ENCODE results near the gene RPIA.

RPIA gene

GRCh38 chr2:88684519-88684918 is 7.0 kb upstream of the RPIA start:
- DNase-seq (ENCODE audit: low read depth): no peak

- no peak for DNase-seq (ENCODE audit: low read depth)
Measured at GRCh38 chr2:88686320-88686719, 5.2 kb upstream of the RPIA start.

GRCh38 chr2:88687384-88687783 is 4.1 kb upstream of the RPIA start:
- DNase-seq (ENCODE audit: low read depth): no peak

- peak; percentile 20 for DNase-seq (ENCODE audit: low read depth)
Measured at GRCh38 chr2:88690591-88691338, 708 bp upstream of the RPIA start.

GRCh38 chr2:88692187-88692586 is 714 bp downstream of the RPIA start:
- peak; percentile 7 for DNase-seq (ENCODE audit: low read depth)

GRCh38 chr2:88693911-88694414 is 2.5 kb downstream of the RPIA start:
- no peak for DNase-seq (ENCODE audit: low read depth)

GRCh38 chr2:88696611-88697010 is 5.1 kb downstream of the RPIA start:
- no peak for DNase-seq (ENCODE audit: low read depth)

- DNase-seq (ENCODE audit: low read depth): no peak
Measured at GRCh38 chr2:88697370-88698026, 6.0 kb downstream of the RPIA start.

- no peak for DNase-seq (ENCODE audit: low read depth)
Measured at GRCh38 chr2:88698027-88698413, 6.5 kb downstream of the RPIA start.

GRCh38 chr2:88698498-88699233 is 7.2 kb downstream of the RPIA start:
- no peak for DNase-seq (ENCODE audit: low read depth)

GRCh38 chr2:88707003-88707402 is 15.5 kb downstream of the RPIA start:
- no peak for DNase-seq (ENCODE audit: low read depth)

- DNase-seq (ENCODE audit: low read depth): no peak
Measured at GRCh38 chr2:88709181-88709631, 17.7 kb downstream of the RPIA start.

- no peak for DNase-seq (ENCODE audit: low read depth)
Measured at GRCh38 chr2:88711289-88711688, 19.8 kb downstream of the RPIA start.

GRCh38 chr2:88711897-88712296 is 20.4 kb downstream of the RPIA start:
- no peak for DNase-seq (ENCODE audit: low read depth)

GRCh38 chr2:88713408-88713807 is 21.9 kb downstream of the RPIA start:
- no peak for DNase-seq (ENCODE audit: low read depth)

GRCh38 chr2:88714667-88715066 is 23.2 kb downstream of the RPIA start:
- DNase-seq (ENCODE audit: low read depth): no peak

- no peak for DNase-seq (ENCODE audit: low read depth)
Measured at GRCh38 chr2:88720399-88720798, 28.9 kb downstream of the RPIA start.

- no peak for DNase-seq (ENCODE audit: low read depth)
Measured at GRCh38 chr2:88721268-88721667, 29.8 kb downstream of the RPIA start.

GRCh38 chr2:88724643-88725332 is 33.3 kb downstream of the RPIA start:
- no peak for DNase-seq (ENCODE audit: low read depth)

GRCh38 chr2:88729061-88729745 is 37.7 kb downstream of the RPIA start:
- DNase-seq (ENCODE audit: low read depth): no peak

GRCh38 chr2:88733155-88733902 is 41.9 kb downstream of the RPIA start:
- DNase-seq (ENCODE audit: low read depth): no peak

Measured in stimulated activated CD8-positive, alpha-beta memory T cell treated with anti-CD3 and anti-CD28 coated beads, Interleukin-12 subunit alpha, Interleukin-12 subunit beta, amount 100 ng/mL, for 4 hours (primary cell).